Measurements from ENCODE around the gene PRR16. TPM values are rescaled to one million over a fixed set of nuclear protein-coding genes. Genes with fewer than 3 reads are reported as not detected.
"Not testable (repeated sequence)": the region's sequence is repeated elsewhere in the genome, so short reads cannot be mapped to it uniquely, and the experiment has no call there.

The PRR16 gene
- total RNA-seq, 2 experiments from 2014 or later, result not detected

DNA sequence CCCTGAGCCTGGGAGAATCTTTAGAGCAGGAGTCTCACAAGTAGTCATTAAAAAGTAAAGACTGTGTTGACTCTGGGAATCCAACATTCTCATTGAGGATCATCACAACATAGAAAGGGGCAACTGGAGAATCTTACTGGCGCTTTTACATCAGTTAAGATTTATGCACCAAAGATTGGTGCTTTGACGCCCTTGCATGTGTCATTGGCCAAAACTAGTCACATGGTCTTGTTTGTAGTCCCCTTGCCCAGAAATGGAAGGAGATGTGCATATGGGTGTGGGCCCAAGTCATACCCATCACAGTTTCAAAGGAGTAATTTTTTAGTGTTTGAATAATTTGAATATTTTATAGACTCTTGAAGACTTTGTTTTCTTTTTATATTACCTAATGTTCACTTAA, 228.2 kb downstream of the PRR16 start:
- Mint-ChIP-seq H3K27me3 (ENCODE audit: low read depth) (no peaks in the 10 kb centered on the region), H3K4me3 (no peak overlapping the region), H3K9me3 (ENCODE audit: insufficient read depth) (no peaks in the 10 kb centered on the region)

GRCh38 chr5:120695368-120695880, 231.3 kb downstream of the PRR16 start:
- DNase-seq (no peak), ATAC-seq (no peak)
- Mint-ChIP-seq H3K4me3 (no peak overlapping the region), H3K4me1 (ENCODE audit: low read depth) (no peaks in the 10 kb centered on the region), H3K36me3 (ENCODE audit: low read depth) (no peaks in the 10 kb centered on the region), H3K9me3 (ENCODE audit: insufficient read depth) (no peaks in the 10 kb centered on the region), H3K27ac (no peak overlapping the region), H3K27me3 (ENCODE audit: low read depth) (no peaks in the 10 kb centered on the region)
- CTCF ChIA-PET, result no interaction called here
- POLR2A ChIA-PET, result no interaction called here

More for the DNA sequence above, 228.2 kb downstream of the PRR16 start:
- DNase-seq, result no peak
- ATAC-seq, result no peak
- POLR2A ChIA-PET, result no interaction called here
- Mint-ChIP-seq H3K36me3 (ENCODE audit: low read depth) (no peaks in the 10 kb centered on the region), H3K27ac (no peak overlapping the region), H3K4me1 (ENCODE audit: low read depth) (no peaks in the 10 kb centered on the region)
- CTCF ChIA-PET, result no interaction called here

DNA sequence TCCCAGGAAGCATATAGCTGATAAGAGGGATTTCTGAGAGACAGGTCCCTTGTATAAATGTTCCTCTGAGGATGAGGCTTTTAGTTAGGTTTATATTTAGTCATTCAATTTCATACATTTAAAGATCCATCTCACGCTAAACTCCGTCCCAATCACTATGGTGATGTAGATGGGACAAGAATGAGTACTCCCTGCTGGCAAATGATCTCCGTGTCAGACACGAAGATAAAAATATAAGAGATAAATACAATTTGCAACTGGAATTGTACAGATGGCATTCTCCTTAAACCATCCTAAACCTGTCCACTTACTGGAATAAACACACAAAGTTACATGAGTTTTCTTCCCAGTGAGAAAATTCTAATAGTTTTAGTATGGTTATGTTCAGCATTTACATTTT, 233.0 kb downstream of the PRR16 start:
- Mint-ChIP-seq H3K4me3 (no peak overlapping the region), H3K27me3 (ENCODE audit: low read depth) (peaks cover 2% of the 10 kb centered on the region), H3K36me3 (ENCODE audit: low read depth) (no peaks in the 10 kb centered on the region), H3K9me3 (ENCODE audit: insufficient read depth) (no peaks in the 10 kb centered on the region), H3K4me1 (ENCODE audit: low read depth) (no peaks in the 10 kb centered on the region), H3K27ac (no peak overlapping the region)
- ATAC-seq, result no peak
- DNase-seq, result no peak
- CTCF ChIA-PET, result no interaction called here
- POLR2A ChIA-PET, result no interaction called here

- H3K27ac Mint-ChIP-seq; DNase-seq; H3K9me3 Mint-ChIP-seq (ENCODE audit: insufficient read depth); H3K4me1 Mint-ChIP-seq (ENCODE audit: low read depth); CTCF ChIA-PET; ATAC-seq; H3K4me3 Mint-ChIP-seq; POLR2A ChIA-PET; H3K36me3 Mint-ChIP-seq (ENCODE audit: low read depth); H3K27me3 Mint-ChIP-seq (ENCODE audit: low read depth): not testable (repeated sequence)
Observed at GRCh38 chr5:120697670-120698327, 233.7 kb downstream of the PRR16 start.

DNA sequence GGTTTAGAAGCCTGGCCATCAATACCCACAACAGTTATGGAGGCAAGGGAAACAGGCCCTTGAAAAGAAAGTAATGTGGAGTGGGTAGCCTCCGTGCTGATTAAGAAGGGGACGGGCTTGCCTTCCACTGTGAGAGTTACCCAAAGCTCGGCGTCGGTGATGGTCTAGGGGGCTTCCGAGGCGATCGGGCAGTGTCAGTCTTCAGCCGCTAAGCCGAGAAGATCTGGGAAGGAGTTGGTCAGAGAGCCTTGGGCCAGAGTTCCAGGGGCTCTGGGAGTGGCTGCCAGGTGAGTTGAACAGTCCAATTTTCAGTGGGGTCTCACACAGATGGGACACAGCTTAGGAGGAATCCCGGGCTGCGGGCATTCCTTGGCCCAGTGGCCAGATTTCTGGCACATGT, 236.6 kb downstream of the PRR16 start:
- DNase-seq; H3K4me3 Mint-ChIP-seq; H3K27ac Mint-ChIP-seq; CTCF ChIA-PET; ATAC-seq; H3K9me3 Mint-ChIP-seq (ENCODE audit: insufficient read depth); H3K27me3 Mint-ChIP-seq (ENCODE audit: low read depth); POLR2A ChIA-PET; H3K4me1 Mint-ChIP-seq (ENCODE audit: low read depth); H3K36me3 Mint-ChIP-seq (ENCODE audit: low read depth): not testable (repeated sequence)

GRCh38 chr5:120702817-120703538, 238.9 kb downstream of the PRR16 start:
- H3K27ac Mint-ChIP-seq; H3K9me3 Mint-ChIP-seq (ENCODE audit: insufficient read depth); H3K36me3 Mint-ChIP-seq (ENCODE audit: low read depth); H3K4me3 Mint-ChIP-seq; POLR2A ChIA-PET; CTCF ChIA-PET; DNase-seq; ATAC-seq; H3K4me1 Mint-ChIP-seq (ENCODE audit: low read depth); H3K27me3 Mint-ChIP-seq (ENCODE audit: low read depth): not testable (repeated sequence)

DNA sequence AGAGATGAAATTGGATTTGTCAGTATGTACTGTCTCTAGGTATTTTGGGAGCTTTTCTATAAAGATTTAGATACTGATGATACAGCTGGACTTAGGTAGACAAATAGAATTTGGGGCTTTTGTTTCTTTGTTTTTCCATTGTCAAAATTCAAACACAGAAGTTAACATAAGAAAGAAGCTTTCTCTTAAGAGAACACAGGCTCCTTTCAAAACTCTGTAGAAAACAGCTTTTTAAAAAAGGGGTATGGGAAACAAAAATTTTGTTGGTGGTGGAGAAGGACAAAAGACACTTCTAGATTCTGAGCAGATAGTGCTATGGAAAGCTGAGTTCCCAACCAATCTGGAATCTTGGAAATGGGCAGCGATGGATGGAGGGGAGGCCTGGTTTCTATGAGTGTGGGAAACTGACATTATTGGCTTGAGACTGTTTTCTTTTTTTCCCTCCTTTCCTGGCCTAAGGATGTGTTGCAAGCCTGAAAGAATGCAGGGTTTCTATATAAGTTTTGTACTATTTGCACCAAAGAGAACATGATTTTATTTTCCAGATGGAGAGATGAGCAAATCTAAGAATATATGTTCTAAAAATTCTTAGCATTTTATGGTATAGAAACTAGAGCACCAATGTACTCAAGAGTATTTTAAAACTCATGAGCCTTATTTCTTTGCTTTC, 240.0 kb downstream of the PRR16 start:
- ChIA-PET POLR2A (no interaction called here), CTCF (no interaction called here)
- H3K4me1 Mint-ChIP-seq (ENCODE audit: low read depth), result no peaks in the 10 kb centered on the region
- H3K27me3 Mint-ChIP-seq (ENCODE audit: low read depth), result peaks cover 5% of the 10 kb centered on the region
- no peaks in the 10 kb centered on the region for H3K36me3 Mint-ChIP-seq (ENCODE audit: low read depth)
- H3K9me3 Mint-ChIP-seq (ENCODE audit: insufficient read depth), result peaks cover 9% of the 10 kb centered on the region
- no peak for ATAC-seq
- no peak overlapping the region for H3K27ac Mint-ChIP-seq
- no peak overlapping the region for H3K4me3 Mint-ChIP-seq
- DNase-seq, result no peak

- no peak overlapping the region for H3K4me3 Mint-ChIP-seq
- ChIA-PET POLR2A (no interaction called here), CTCF (no interaction called here)
- H3K27ac Mint-ChIP-seq, result no peak overlapping the region
- H3K4me1 Mint-ChIP-seq (ENCODE audit: low read depth), result no peaks in the 10 kb centered on the region
- no peaks in the 10 kb centered on the region for H3K36me3 Mint-ChIP-seq (ENCODE audit: low read depth)
- peaks cover 4% of the 10 kb centered on the region for H3K27me3 Mint-ChIP-seq (ENCODE audit: low read depth)
- peaks cover 9% of the 10 kb centered on the region for H3K9me3 Mint-ChIP-seq (ENCODE audit: insufficient read depth)
- no peak for ATAC-seq
- no peak for DNase-seq
Observed at GRCh38 chr5:120706877-120707276, 242.8 kb downstream of the PRR16 start.

GRCh38 chr5:120717381-120717780, 253.3 kb downstream of the PRR16 start:
- no peak overlapping the region for H3K4me3 Mint-ChIP-seq
- H3K36me3 Mint-ChIP-seq (ENCODE audit: low read depth), result no peaks in the 10 kb centered on the region
- ChIA-PET POLR2A (no interaction called here), CTCF (no interaction called here)
- DNase-seq (no peak), ATAC-seq (no peak)
- no peaks in the 10 kb centered on the region for H3K27me3 Mint-ChIP-seq (ENCODE audit: low read depth)
- no peaks in the 10 kb centered on the region for H3K4me1 Mint-ChIP-seq (ENCODE audit: low read depth)
- no peak overlapping the region for H3K27ac Mint-ChIP-seq
- no peaks in the 10 kb centered on the region for H3K9me3 Mint-ChIP-seq (ENCODE audit: insufficient read depth)

- H3K27me3 Mint-ChIP-seq (ENCODE audit: low read depth), result no peaks in the 10 kb centered on the region
Observed at GRCh38 chr5:120730214-120730613, 266.1 kb downstream of the PRR16 start.

DNA sequence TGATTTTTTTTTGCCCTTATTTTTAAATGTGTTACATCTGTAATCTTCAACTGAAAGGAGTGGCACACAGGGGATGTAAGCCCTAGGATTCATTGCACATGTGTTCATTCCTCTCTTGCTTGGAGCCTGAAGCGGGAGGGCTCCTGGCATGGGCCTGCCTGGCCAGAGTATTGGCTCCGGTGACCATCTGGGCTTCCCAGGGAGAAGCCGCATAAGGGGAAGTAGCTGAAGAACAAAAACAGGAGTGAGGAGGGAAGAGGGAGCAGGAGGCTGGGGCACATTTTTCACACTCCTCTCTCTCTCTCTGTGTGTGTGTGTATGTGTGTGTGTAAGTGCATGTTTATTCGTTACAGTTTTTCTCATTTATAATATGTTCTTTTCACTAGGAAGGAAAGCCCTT, 269.9 kb downstream of the PRR16 start:
- no peaks in the 10 kb centered on the region for H3K36me3 Mint-ChIP-seq (ENCODE audit: low read depth)
- no peak for DNase-seq
- H3K9me3 Mint-ChIP-seq (ENCODE audit: insufficient read depth), result peaks cover 5% of the 10 kb centered on the region
- ATAC-seq, result no peak
- H3K4me3 Mint-ChIP-seq, result no peak overlapping the region
- ChIA-PET CTCF (no interaction called here), POLR2A (no interaction called here)
- no peaks in the 10 kb centered on the region for H3K27me3 Mint-ChIP-seq (ENCODE audit: low read depth)
- no peak overlapping the region for H3K27ac Mint-ChIP-seq
- no peaks in the 10 kb centered on the region for H3K4me1 Mint-ChIP-seq (ENCODE audit: low read depth)

More at GRCh38 chr5:120730214-120730613, 266.1 kb downstream of the PRR16 start:
- CTCF ChIA-PET, result no interaction called here
- H3K9me3 Mint-ChIP-seq (ENCODE audit: insufficient read depth), result no peaks in the 10 kb centered on the region
- H3K4me1 Mint-ChIP-seq (ENCODE audit: low read depth), result no peaks in the 10 kb centered on the region
- no peak overlapping the region for H3K27ac Mint-ChIP-seq
- no peak for DNase-seq
- H3K4me3 Mint-ChIP-seq, result no peak overlapping the region
- no peaks in the 10 kb centered on the region for H3K36me3 Mint-ChIP-seq (ENCODE audit: low read depth)
- POLR2A ChIA-PET, result no interaction called here
- no peak for ATAC-seq

DNA sequence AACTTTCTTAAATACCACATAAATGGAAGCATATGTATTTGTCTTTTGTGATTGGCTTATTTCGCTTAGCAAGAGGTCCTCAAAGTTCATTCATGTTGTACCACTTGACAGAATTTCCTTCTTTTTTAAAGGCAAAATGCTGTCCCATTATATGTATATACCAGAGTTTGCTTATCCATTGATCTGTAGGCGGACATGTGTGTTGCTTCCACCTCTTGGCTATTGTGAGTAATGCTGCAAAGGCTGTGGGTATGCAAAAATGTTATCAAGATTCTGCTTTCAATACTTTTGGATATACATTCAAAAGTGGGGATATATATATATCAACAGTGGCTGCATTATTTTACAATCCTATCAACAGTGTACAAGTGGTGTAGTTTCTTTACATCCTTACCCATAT, 271.0 kb downstream of the PRR16 start:
- Mint-ChIP-seq H3K36me3 (ENCODE audit: low read depth) (no peaks in the 10 kb centered on the region), H3K9me3 (ENCODE audit: insufficient read depth) (peaks cover 5% of the 10 kb centered on the region), H3K4me3 (no peak overlapping the region), H3K27me3 (ENCODE audit: low read depth) (no peaks in the 10 kb centered on the region), H3K27ac (no peak overlapping the region), H3K4me1 (ENCODE audit: low read depth) (no peaks in the 10 kb centered on the region)
- ChIA-PET CTCF (no interaction called here), POLR2A (no interaction called here)
- DNase-seq (no peak), ATAC-seq (no peak)
